Testis (tissue), 2 donors: ENCODE data around the gene ZBTB43.

Experiments
- CTCF ChIP-seq, 3 experiments: fragments of 450-650 bp in 2 of 3; fragments of 200-600 bp in 1 of 3; sonication (generic) in 1 of 3; IDR thresholded peaks; one replicate each; pipeline ENCODE4 v1.5.1; 2016 to 2019; ENCODE audit warnings: antibody characterized with exemption in 3 of 3, mild to moderate bottlenecking in 2 of 3, moderate library complexity in 1 of 3
- POLR2A ChIP-seq: fragments of 450-650 bp; IDR thresholded peaks from one replicate; pipeline ENCODE4 v1.6.1; 2017; ENCODE audit warnings: antibody characterized with exemption, mild to moderate bottlenecking, moderate library complexity

DNA sequence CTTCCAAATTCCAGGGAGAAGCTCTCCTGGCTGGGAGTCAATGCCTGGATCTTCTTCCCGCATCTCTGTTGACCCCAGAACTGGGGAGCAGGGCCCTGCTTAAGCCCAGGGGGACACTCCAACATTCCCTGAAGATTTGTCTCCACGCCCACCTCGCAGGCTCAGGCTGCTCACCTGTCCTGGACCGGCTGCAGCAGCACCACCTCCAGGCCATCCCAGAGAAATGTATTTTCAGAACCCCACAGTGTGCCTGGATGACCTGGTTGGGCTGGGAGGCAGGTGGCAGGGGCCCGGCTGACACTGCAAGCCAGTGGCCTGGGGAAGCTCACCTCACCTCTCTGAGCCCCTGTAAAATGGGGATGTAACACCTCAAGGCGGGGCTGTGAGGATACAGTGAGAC, 27.1 kb upstream of the ZBTB43 start:
- TF ChIP-seq CTCF (IDR thresholded peaks at IDR 0.05) = peak in 1 of 3 experiments; percentile 8
- no peak for TF ChIP-seq POLR2A
